Measurements from ENCODE around the gene ACYP1.

- TF ChIP-seq CTCF (IDR thresholded peaks at IDR 0.05; ENCODE audit: low read depth, low read length): no peak
- no peak for TF ChIP-seq POLR2A (IDR thresholded peaks at IDR 0.05; ENCODE audit: extremely low read depth, insufficient read length)
- no peak for TF ChIP-seq MYC (IDR thresholded peaks at IDR 0.05; ENCODE audit: low read depth, low read length)
Measured at GRCh38 chr14:75079521-75079920, 15.7 kb upstream of the ACYP1 start.
